OCI-LY1 (cell line): ENCODE results near the gene KCNG4.

ENCODE experiments used
- H2AFZ ChIP-seq: fragments of 200-600 bp; sonication (generic), shearing (Covaris generic); 2 replicates; pipeline ENCODE4 v1.6.0; 2014; ENCODE audit warnings: antibody characterized with exemption, mild to moderate bottlenecking, low read length
- H3F3A ChIP-seq: fragments of 200-600 bp; sonication (generic), shearing (Covaris generic); 2 replicates; pipeline ENCODE4 v1.6.0; 2014; ENCODE audit warnings: mild to moderate bottlenecking, antibody characterized with exemption, low read length, moderate library complexity; ENCODE audit not compliant: insufficient read depth
- H3K27ac ChIP-seq: fragments of 200-600 bp; sonication (generic); 2 replicates; pipeline ENCODE4 v1.5.1; 2014; ENCODE audit warnings: low read length, mixed run types, mild to moderate bottlenecking, low read depth; ENCODE audit not compliant: poor library complexity, severe bottlenecking
- H3K27me3 ChIP-seq: fragments of 200-600 bp; sonication (generic); 2 replicates; pipeline ENCODE4 v1.6.0; 2014; ENCODE audit warnings: antibody characterized with exemption, mild to moderate bottlenecking, low read length, moderate library complexity; ENCODE audit not compliant: insufficient read depth
- H3K36me3 ChIP-seq: fragments of 200-600 bp; sonication (generic); 2 replicates; pipeline ENCODE4 v1.6.1; 2014; ENCODE audit warnings: mild to moderate bottlenecking, antibody characterized with exemption, low read length, moderate library complexity, mixed read lengths; ENCODE audit not compliant: insufficient read depth
- H3K4me1 ChIP-seq: fragments of 200-600 bp; sonication (generic); 2 replicates; pipeline ENCODE4 v1.5.1; 2014; ENCODE audit warnings: mild to moderate bottlenecking, low read length, moderate library complexity; ENCODE audit not compliant: insufficient read depth, severe bottlenecking
- H3K4me2 ChIP-seq: fragments of 200-600 bp; sonication (generic), shearing (Covaris generic); 2 replicates; pipeline ENCODE4 v1.6.1; 2014; ENCODE audit warnings: low read length
- H3K4me3 ChIP-seq: fragments of 200-600 bp; sonication (generic); 2 replicates; pipeline ENCODE4 v1.5.1; 2014; ENCODE audit warnings: low read length, low read depth, mild to moderate bottlenecking, mixed read lengths; ENCODE audit not compliant: poor library complexity, severe bottlenecking
- H3K79me2 ChIP-seq: fragments of 200-600 bp; shearing (Covaris generic); 2 replicates; pipeline ENCODE4 v1.6.1; 2016; ENCODE audit warnings: mixed run types, low read length, mixed read lengths; ENCODE audit not compliant: insufficient read depth
- H3K9ac ChIP-seq: fragments of 200-600 bp; sonication (generic), shearing (Covaris generic); 2 replicates; pipeline ENCODE4 v1.6.1; 2014; ENCODE audit warnings: mild to moderate bottlenecking, low read length, mixed read lengths
- H3K9me2 ChIP-seq: fragments of 200-600 bp; sonication (generic), shearing (Covaris generic); 2 replicates; pipeline ENCODE4 v1.6.1; 2014; ENCODE audit warnings: low read depth, mild to moderate bottlenecking, low read length, mixed read lengths
- H3K9me3 ChIP-seq: fragments of 200-600 bp; shearing (Covaris generic); 2 replicates; pipeline ENCODE4 v1.6.1; 2014; ENCODE audit warnings: low read length, mixed read lengths
- H4K20me1 ChIP-seq: fragments of 200-600 bp; sonication (generic), shearing (Covaris generic); 2 replicates; pipeline ENCODE4 v1.6.0; 2016; ENCODE audit warnings: mild to moderate bottlenecking, low read length; ENCODE audit not compliant: insufficient read depth
- EZH2 ChIP-seq: fragments of 200-600 bp; sonication (generic), shearing (Covaris generic); IDR thresholded peaks from 2 replicates; pipeline ENCODE4 v1.8.0; 2017; ENCODE audit warnings: borderline replicate concordance, mixed run types, mild to moderate bottlenecking, antibody characterized with exemption, low read length, moderate library complexity, mixed read lengths
- TF ChIP-seq, protein P1 (sequence below): fragments of 200-600 bp; sonication (generic), shearing (Covaris generic); IDR thresholded peaks from 2 replicates; pipeline ENCODE4 v1.5.1; 2017; ENCODE audit warnings: mild to moderate bottlenecking, antibody characterized with exemption, low read length, moderate library complexity, mixed read lengths

Gene KCNG4

DNA sequence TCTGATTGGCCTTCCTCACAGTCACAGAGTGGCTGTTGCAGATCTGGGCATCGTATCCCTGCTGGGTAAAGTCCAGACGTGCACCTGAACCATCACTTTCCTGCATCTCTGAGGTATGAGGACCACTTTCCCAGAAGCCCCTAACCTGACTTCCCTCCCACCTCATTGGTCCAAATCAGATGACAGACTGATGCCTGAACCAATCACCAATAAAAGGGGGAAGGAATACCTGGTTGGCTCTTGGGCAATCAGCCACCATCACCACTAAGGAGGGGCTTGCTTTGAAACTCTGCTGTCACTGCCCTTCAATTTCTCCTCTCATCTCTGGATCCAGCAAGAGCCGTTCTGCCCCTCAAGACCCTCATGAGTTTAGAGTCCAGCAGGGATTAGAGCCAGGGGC, 41.3 kb upstream of the KCNG4 start:
- H2AFZ ChIP-seq: no peak overlapping the region

DNA sequence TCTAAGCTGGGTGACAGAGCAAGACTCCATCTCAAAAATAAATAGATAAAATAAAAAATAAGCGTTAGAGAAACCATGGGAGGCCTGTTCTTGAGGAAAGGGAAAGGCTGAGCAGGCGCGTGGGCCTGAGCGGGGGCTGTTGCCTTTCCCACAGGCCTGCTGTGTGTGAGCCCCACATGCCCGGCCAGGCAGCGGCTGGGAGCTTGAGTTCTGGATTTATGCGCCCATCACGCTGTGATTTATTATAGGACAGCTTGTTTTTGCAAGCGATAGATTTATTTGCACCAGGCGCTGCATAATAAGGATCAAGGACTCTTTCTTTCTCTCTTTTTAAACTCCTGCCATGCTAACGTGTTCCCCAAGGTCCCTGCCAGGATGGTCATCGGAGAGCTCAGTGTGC, 40.1 kb upstream of the KCNG4 start:
- H3K4me1 ChIP-seq: no peaks in the 10 kb centered on the region
- H3F3A ChIP-seq: no peaks in the 10 kb centered on the region
- H3K9me2 ChIP-seq: no peaks in the 10 kb centered on the region
- H3K4me2 ChIP-seq: no peak overlapping the region
- TF ChIP-seq, protein P1, sequence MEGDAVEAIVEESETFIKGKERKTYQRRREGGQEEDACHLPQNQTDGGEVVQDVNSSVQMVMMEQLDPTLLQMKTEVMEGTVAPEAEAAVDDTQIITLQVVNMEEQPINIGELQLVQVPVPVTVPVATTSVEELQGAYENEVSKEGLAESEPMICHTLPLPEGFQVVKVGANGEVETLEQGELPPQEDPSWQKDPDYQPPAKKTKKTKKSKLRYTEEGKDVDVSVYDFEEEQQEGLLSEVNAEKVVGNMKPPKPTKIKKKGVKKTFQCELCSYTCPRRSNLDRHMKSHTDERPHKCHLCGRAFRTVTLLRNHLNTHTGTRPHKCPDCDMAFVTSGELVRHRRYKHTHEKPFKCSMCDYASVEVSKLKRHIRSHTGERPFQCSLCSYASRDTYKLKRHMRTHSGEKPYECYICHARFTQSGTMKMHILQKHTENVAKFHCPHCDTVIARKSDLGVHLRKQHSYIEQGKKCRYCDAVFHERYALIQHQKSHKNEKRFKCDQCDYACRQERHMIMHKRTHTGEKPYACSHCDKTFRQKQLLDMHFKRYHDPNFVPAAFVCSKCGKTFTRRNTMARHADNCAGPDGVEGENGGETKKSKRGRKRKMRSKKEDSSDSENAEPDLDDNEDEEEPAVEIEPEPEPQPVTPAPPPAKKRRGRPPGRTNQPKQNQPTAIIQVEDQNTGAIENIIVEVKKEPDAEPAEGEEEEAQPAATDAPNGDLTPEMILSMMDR: no peak
- no peak for TF ChIP-seq EZH2
- H3K4me3 ChIP-seq: no peak overlapping the region
- no peaks in the 10 kb centered on the region for H3K9me3 ChIP-seq
- no peaks in the 10 kb centered on the region for H4K20me1 ChIP-seq
- no peaks in the 10 kb centered on the region for H3K36me3 ChIP-seq
- no peak overlapping the region for H2AFZ ChIP-seq
- no peaks in the 10 kb centered on the region for H3K79me2 ChIP-seq
- peaks cover 6% of the 10 kb centered on the region; the same call in 1 of the 2 replicates for H3K27me3 ChIP-seq
- no peak overlapping the region for H3K9ac ChIP-seq
- H3K27ac ChIP-seq: no peak overlapping the region

More for the DNA sequence above, 41.3 kb upstream of the KCNG4 start:
- Histone ChIP-seq H3K4me2 (no peak overlapping the region), H3K4me3 (no peak overlapping the region), H3K27ac (no peak overlapping the region), H3K36me3 (no peaks in the 10 kb centered on the region), H3K9me3 (no peaks in the 10 kb centered on the region), H3K9me2 (no peaks in the 10 kb centered on the region), H3K79me2 (no peaks in the 10 kb centered on the region), H3K27me3 (peaks cover 6% of the 10 kb centered on the region; the same call in 1 of the 2 replicates), H3K4me1 (no peaks in the 10 kb centered on the region), H3F3A (no peaks in the 10 kb centered on the region), H4K20me1 (no peaks in the 10 kb centered on the region), H3K9ac (no peak overlapping the region)
- TF ChIP-seq EZH2: no peak
- TF ChIP-seq, protein P1: no peak

DNA sequence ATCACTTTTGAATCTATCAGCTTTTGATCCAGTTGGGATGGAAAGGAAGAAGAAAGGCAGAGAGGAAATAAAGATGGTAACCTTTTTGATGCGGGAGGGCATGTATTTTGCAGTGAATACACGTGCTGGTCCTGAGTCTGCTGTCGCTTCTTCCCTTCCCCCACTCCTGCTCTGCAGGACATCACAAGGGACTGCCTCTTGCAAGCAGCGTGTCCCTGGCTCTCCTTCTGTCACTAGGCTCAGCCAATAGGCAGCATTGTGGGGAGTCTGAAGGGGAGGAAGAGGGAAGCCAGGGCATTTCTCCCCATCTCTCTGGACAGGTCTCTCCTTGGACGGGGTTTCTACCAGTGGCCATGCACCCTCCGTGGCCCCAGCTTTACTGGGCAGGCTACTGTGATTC, 39.2 kb upstream of the KCNG4 start:
- H3K4me3 ChIP-seq: no peak overlapping the region
- H3K36me3 ChIP-seq: no peaks in the 10 kb centered on the region
- no peak overlapping the region for H3K27ac ChIP-seq
- no peaks in the 10 kb centered on the region for H3K9me3 ChIP-seq
- H2AFZ ChIP-seq: no peak overlapping the region
- peaks cover 6% of the 10 kb centered on the region; the same call in 1 of the 2 replicates for H3K27me3 ChIP-seq
- no peaks in the 10 kb centered on the region for H3K4me1 ChIP-seq
- H3F3A ChIP-seq: no peaks in the 10 kb centered on the region
- H3K79me2 ChIP-seq: no peaks in the 10 kb centered on the region
- no peak overlapping the region for H3K9ac ChIP-seq
- TF ChIP-seq, protein P1: no peak
- no peak for TF ChIP-seq EZH2
- no peaks in the 10 kb centered on the region for H3K9me2 ChIP-seq
- H4K20me1 ChIP-seq: no peaks in the 10 kb centered on the region
- H3K4me2 ChIP-seq: no peak overlapping the region
